WTC11 (cell line): ENCODE data around the gene CDH6. TPM values are rescaled to one million over a fixed set of nuclear protein-coding genes. Genes with fewer than 3 reads are reported as not detected.

Experiments
- ATAC-seq: fragments of 200-7000 bp; cut with Tn5 transposase; 2 replicates; pipeline ENCODE4 v1.10.0; 2021; ENCODE audit warnings: mild to moderate bottlenecking, moderate library complexity
- CTCF ChIA-PET: fragments of 300-600 bp; sonication (Branson Sonifier 250); formaldehyde crosslinking; loops from one replicate; lab custom pipeline; 2021; ENCODE audit warnings: antibody characterized with exemption; lab: Charles Lee
- POLR2A ChIA-PET: fragments of 350-600 bp; sonication (Branson Sonifier 250); formaldehyde crosslinking; loops from one replicate; lab custom pipeline; 2021; ENCODE audit warnings: antibody characterized with exemption; lab: Charles Lee
- DNase-seq: peaks from one replicate; pipeline ENCODE4 v3.0.0; 2021; ENCODE audit warnings: low spot score
- H3K27ac Mint-ChIP-seq: 2 replicates; pipeline ENCODE4 v1.8.0; 2021; ENCODE audit warnings: mixed read lengths
- H3K27me3 Mint-ChIP-seq: 2 replicates; pipeline ENCODE4 v1.8.0; 2021; ENCODE audit warnings: low read depth, mild to moderate bottlenecking, moderate library complexity, mixed read lengths
- H3K36me3 Mint-ChIP-seq: 2 replicates; pipeline ENCODE4 v1.8.0; 2021; ENCODE audit warnings: mixed read lengths
- H3K4me1 Mint-ChIP-seq: 2 replicates; pipeline ENCODE4 v1.8.0; 2022; ENCODE audit warnings: mixed read lengths
- H3K4me3 Mint-ChIP-seq: 2 replicates; pipeline ENCODE4 v1.8.0; 2021; ENCODE audit warnings: mild to moderate bottlenecking, moderate library complexity, mixed read lengths
- H3K9me3 Mint-ChIP-seq: 2 replicates; pipeline ENCODE4 v1.8.0; 2021; ENCODE audit warnings: mixed read lengths
- EMX1 ChIP-seq: fragments of 250-450 bp; sonication (Bioruptor Pico); IDR thresholded peaks from 2 replicates; pipeline ENCODE4 v1.8.0; 2021; ENCODE audit warnings: mild to moderate bottlenecking
- ESRRA ChIP-seq: sonication (generic); formaldehyde crosslinking; IDR thresholded peaks from 2 replicates; pipeline ENCODE4 v1.8.1; 2022; ENCODE audit warnings: mild to moderate bottlenecking, missing genetic modification reagents, borderline replicate concordance
- GABPB1 ChIP-seq: sonication (generic); formaldehyde crosslinking; IDR thresholded peaks from 2 replicates; pipeline ENCODE4 v1.8.1; 2023; ENCODE audit warnings: mild to moderate bottlenecking, missing genetic modification reagents
- IRF2 ChIP-seq: sonication (generic); formaldehyde crosslinking; IDR thresholded peaks from 2 replicates; pipeline ENCODE4 v1.8.0; 2022; ENCODE audit warnings: low read depth, missing genetic modification reagents, borderline replicate concordance
- MAX ChIP-seq: sonication (generic); formaldehyde crosslinking; IDR thresholded peaks from 2 replicates; pipeline ENCODE4 v1.8.0; 2022; ENCODE audit warnings: mild to moderate bottlenecking, missing genetic modification reagents
- MXD4 ChIP-seq: fragments of 250-450 bp; sonication (Bioruptor Pico); IDR thresholded peaks from 2 replicates; pipeline ENCODE4 v1.8.0; 2021; ENCODE audit warnings: mild to moderate bottlenecking, moderate library complexity, borderline replicate concordance
- MYBL2 ChIP-seq: sonication (generic); formaldehyde crosslinking; IDR thresholded peaks from 2 replicates; pipeline ENCODE4 v1.8.1; 2023; ENCODE audit warnings: mild to moderate bottlenecking, moderate library complexity, missing genetic modification reagents
- NFE2L1 ChIP-seq: sonication (generic); formaldehyde crosslinking; IDR thresholded peaks from 2 replicates; pipeline ENCODE4 v1.8.1; 2023; ENCODE audit warnings: missing genetic modification reagents
- NFYB ChIP-seq: sonication (generic); formaldehyde crosslinking; conservative IDR thresholded peaks from 2 replicates; pipeline ENCODE4 v1.8.0; 2022; ENCODE audit warnings: low read depth, missing genetic modification reagents
- NR2C2 ChIP-seq: sonication (generic); formaldehyde crosslinking; IDR thresholded peaks from 2 replicates; pipeline ENCODE4 v1.8.0; 2022; ENCODE audit warnings: mild to moderate bottlenecking, missing genetic modification reagents
- NR3C1 ChIP-seq: sonication (generic); formaldehyde crosslinking; conservative IDR thresholded peaks from 2 replicates; pipeline ENCODE4 v1.8.1; 2023; ENCODE audit warnings: low read depth, mild to moderate bottlenecking, missing genetic modification reagents
- SMAD4 ChIP-seq: sonication (generic); formaldehyde crosslinking; IDR thresholded peaks from 2 replicates; pipeline ENCODE4 v1.8.0; 2022; ENCODE audit warnings: mild to moderate bottlenecking, missing genetic modification reagents
- SOX15 ChIP-seq: fragments of 250-450 bp; sonication (Bioruptor Pico); IDR thresholded peaks from 2 replicates; pipeline ENCODE4 v1.9.0; 2021; ENCODE audit warnings: mild to moderate bottlenecking
- SP1 ChIP-seq: sonication (generic); formaldehyde crosslinking; conservative IDR thresholded peaks from 2 replicates; pipeline ENCODE4 v1.8.1; 2022; ENCODE audit warnings: missing genetic modification reagents
- STAT6 ChIP-seq: sonication (generic); formaldehyde crosslinking; conservative IDR thresholded peaks from 2 replicates; pipeline ENCODE4 v1.8.1; 2023; ENCODE audit warnings: mild to moderate bottlenecking, low read depth, missing genetic modification reagents, moderate library complexity
- ZMAT4 ChIP-seq: fragments of 250-450 bp; sonication (Bioruptor Pico); IDR thresholded peaks from 2 replicates; pipeline ENCODE4 v1.9.0; 2021; ENCODE audit warnings: mild to moderate bottlenecking
- ZNF121 ChIP-seq: sonication (generic); formaldehyde crosslinking; IDR thresholded peaks from 2 replicates; pipeline ENCODE4 v1.8.0; 2023; ENCODE audit warnings: missing genetic modification reagents
- ZNF532 ChIP-seq: fragments of 250-450 bp; sonication (Bioruptor Pico); IDR thresholded peaks from 2 replicates; pipeline ENCODE4 v1.9.0; 2021; ENCODE audit warnings: mild to moderate bottlenecking, borderline replicate concordance
- ZNF671 ChIP-seq: fragments of 250-450 bp; sonication (Bioruptor Pico); IDR thresholded peaks from 2 replicates; pipeline ENCODE4 v1.8.0; 2021; ENCODE audit warnings: mild to moderate bottlenecking
- total RNA-seq: library from RNA; stranded (reverse); gene quantifications from 3 replicates; pipeline ENCODE4 v1.2.3, GENCODE V29; 2021
- TF ChIP-seq, protein P1 (sequence below): sonication (generic); formaldehyde crosslinking; IDR thresholded peaks from 2 replicates; pipeline ENCODE4 v1.8.0; 2023; ENCODE audit warnings: mild to moderate bottlenecking, missing genetic modification reagents
- TF ChIP-seq, protein P2 (sequence below): fragments of 250-450 bp; sonication (Bioruptor Pico); IDR thresholded peaks from 2 replicates; pipeline ENCODE4 v2.1.2; 2022; ENCODE audit warnings: mild to moderate bottlenecking, moderate library complexity

The CDH6 gene
- total RNA-seq, 1 experiment from 2014 or later = 2.6 TPM

GRCh38 chr5:31148959-31149475, 44.5 kb upstream of the CDH6 start:
- Mint-ChIP-seq H3K9me3 (peaks cover 8% of the 10 kb centered on the region; the same call in 1 of the 2 replicates), H3K36me3 (no peaks in the 10 kb centered on the region), H3K27ac (no peak overlapping the region), H3K4me1 (peaks cover 28% of the 10 kb centered on the region), H3K27me3 (no peaks in the 10 kb centered on the region), H3K4me3 (no peak overlapping the region)
- no peak for ATAC-seq
- no peak for DNase-seq
- TF ChIP-seq NFE2L1 (CRISPR knock-in tag) (0 out of 2 replicates have a peak, but pooled peaks have one; percentile 64), ESRRA (CRISPR knock-in tag) (no peak)
- POLR2A ChIA-PET = no interaction called here
- CTCF ChIA-PET = no interaction called here

GRCh38 chr5:31153521-31153920, 40.0 kb upstream of the CDH6 start:
- Mint-ChIP-seq H3K27me3 (no peaks in the 10 kb centered on the region), H3K36me3 (no peaks in the 10 kb centered on the region), H3K4me1 (peaks cover 48% of the 10 kb centered on the region), H3K27ac (no peak overlapping the region), H3K4me3 (no peak overlapping the region), H3K9me3 (peaks cover 8% of the 10 kb centered on the region; the same call in 1 of the 2 replicates)
- DNase-seq = no peak
- POLR2A ChIA-PET = interaction anchor here (0.9 kb wide), 1 partner anchor 33 kb away, joined by 3 read pairs; no protein-coding TSS in a partner anchor
- no peak for TF ChIP-seq SP1
- no peak for TF ChIP-seq MAX (CRISPR knock-in tag)
- TF ChIP-seq MXD4 (CRISPR knock-in tag) = no peak
- TF ChIP-seq ZNF121 (CRISPR knock-in tag) = no peak
- TF ChIP-seq NR2C2 (CRISPR knock-in tag) = no peak
- TF ChIP-seq NR3C1 = no peak
- TF ChIP-seq GABPB1 (CRISPR knock-in tag) = no peak
- TF ChIP-seq IRF2 (CRISPR knock-in tag) = no peak
- no peak for TF ChIP-seq STAT6 (CRISPR knock-in tag)
- CTCF ChIA-PET = interaction anchor here (1.0 to 1.9 kb wide), 2 partner anchors 33 to 116 kb away, joined by 4 to 6 read pairs; no protein-coding TSS in a partner anchor
- ATAC-seq = peak; percentile 80

- H3K27me3 Mint-ChIP-seq = no peaks in the 10 kb centered on the region
- POLR2A ChIA-PET = interaction anchor here (0.5 kb wide), 1 partner anchor 11 kb away, joined by 3 read pairs; no protein-coding TSS in a partner anchor
- ATAC-seq (no peak), DNase-seq (no peak)
- no peaks in the 10 kb centered on the region for H3K36me3 Mint-ChIP-seq
- CTCF ChIA-PET = no interaction called here
- H3K4me1 Mint-ChIP-seq = peaks cover 55% of the 10 kb centered on the region
- no peak overlapping the region for H3K27ac Mint-ChIP-seq
- H3K9me3 Mint-ChIP-seq = no peaks in the 10 kb centered on the region
- no peak overlapping the region for H3K4me3 Mint-ChIP-seq
- TF ChIP-seq ZMAT4 (CRISPR knock-in tag) (no peak), ZNF671 (CRISPR knock-in tag) (no peak), NFYB (CRISPR knock-in tag) (no peak), ESRRA (CRISPR knock-in tag) (no peak), SMAD4 (no peak), SOX15 (CRISPR knock-in tag) (no peak), MYBL2 (no peak), ZNF532 (CRISPR knock-in tag) (no peak), EMX1 (CRISPR knock-in tag) (no peak)
- TF ChIP-seq, protein P1, sequence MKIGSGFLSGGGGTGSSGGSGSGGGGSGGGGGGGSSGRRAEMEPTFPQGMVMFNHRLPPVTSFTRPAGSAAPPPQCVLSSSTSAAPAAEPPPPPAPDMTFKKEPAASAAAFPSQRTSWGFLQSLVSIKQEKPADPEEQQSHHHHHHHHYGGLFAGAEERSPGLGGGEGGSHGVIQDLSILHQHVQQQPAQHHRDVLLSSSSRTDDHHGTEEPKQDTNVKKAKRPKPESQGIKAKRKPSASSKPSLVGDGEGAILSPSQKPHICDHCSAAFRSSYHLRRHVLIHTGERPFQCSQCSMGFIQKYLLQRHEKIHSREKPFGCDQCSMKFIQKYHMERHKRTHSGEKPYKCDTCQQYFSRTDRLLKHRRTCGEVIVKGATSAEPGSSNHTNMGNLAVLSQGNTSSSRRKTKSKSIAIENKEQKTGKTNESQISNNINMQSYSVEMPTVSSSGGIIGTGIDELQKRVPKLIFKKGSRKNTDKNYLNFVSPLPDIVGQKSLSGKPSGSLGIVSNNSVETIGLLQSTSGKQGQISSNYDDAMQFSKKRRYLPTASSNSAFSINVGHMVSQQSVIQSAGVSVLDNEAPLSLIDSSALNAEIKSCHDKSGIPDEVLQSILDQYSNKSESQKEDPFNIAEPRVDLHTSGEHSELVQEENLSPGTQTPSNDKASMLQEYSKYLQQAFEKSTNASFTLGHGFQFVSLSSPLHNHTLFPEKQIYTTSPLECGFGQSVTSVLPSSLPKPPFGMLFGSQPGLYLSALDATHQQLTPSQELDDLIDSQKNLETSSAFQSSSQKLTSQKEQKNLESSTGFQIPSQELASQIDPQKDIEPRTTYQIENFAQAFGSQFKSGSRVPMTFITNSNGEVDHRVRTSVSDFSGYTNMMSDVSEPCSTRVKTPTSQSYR (CRISPR knock-in tag) = no peak
- TF ChIP-seq, protein P2, sequence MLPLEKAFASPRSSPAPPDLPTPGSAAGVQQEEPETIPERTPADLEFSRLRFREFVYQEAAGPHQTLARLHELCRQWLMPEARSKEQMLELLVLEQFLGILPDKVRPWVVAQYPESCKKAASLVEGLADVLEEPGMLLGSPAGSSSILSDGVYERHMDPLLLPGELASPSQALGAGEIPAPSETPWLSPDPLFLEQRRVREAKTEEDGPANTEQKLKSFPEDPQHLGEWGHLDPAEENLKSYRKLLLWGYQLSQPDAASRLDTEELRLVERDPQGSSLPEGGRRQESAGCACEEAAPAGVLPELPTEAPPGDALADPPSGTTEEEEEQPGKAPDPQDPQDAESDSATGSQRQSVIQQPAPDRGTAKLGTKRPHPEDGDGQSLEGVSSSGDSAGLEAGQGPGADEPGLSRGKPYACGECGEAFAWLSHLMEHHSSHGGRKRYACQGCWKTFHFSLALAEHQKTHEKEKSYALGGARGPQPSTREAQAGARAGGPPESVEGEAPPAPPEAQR (CRISPR knock-in tag) = no peak
These were observed 36.8 kb upstream of the CDH6 start for GRCh38 chr5:31156631-31157160.
